Endothelial cell of umbilical vein (primary cell): ENCODE results near the gene PAK5. TPM values are rescaled to one million over a fixed set of nuclear protein-coding genes. Genes with fewer than 3 reads are reported as not detected.

Experiments
- BruUV-seq: library from RNA; stranded (reverse); fragments of 400-500 nt; replicated peaks from 2 replicates; lab custom pipeline; 2021; lab: Mats Ljungman, UMichigan
- CTCF ChIA-PET: fragments of 300-600, 350-600 bp; sonication (Branson Sonifier 250); formaldehyde crosslinking; loops from one replicate; lab custom pipeline; 2021; ENCODE audit warnings: antibody characterized with exemption, inconsistent platforms; lab: Charles Lee
- POLR2A ChIA-PET: fragments of 300-600, 350-600 bp; sonication (Branson Sonifier 250); formaldehyde crosslinking; loops from one replicate; lab custom pipeline; 2021; ENCODE audit warnings: antibody characterized with exemption, inconsistent platforms; lab: Charles Lee
- DNase-seq: peaks from one replicate; pipeline ENCODE4 v3.0.0-alpha.2; 2011; ENCODE audit warnings: low read depth, low spot score
- FAIRE-seq: peaks from 2 replicates; lab custom pipeline; 2011; peaks lifted over from hg19 to GRCh38; lab: Jason Lieb, UNC
- H2AFZ ChIP-seq: 2 replicates; pipeline ENCODE4 v1.6.0; 2012; ENCODE audit warnings: low read depth, low read length, control low read depth, inconsistent platforms
- H3K27ac ChIP-seq: 2 replicates; pipeline ENCODE4 v1.5.1; 2011; ENCODE audit warnings: low read depth, mild to moderate bottlenecking, control low read depth, low read length, moderate library complexity; ENCODE audit not compliant: insufficient read depth
- H3K27me3 ChIP-seq, 2 experiments: 2 replicates each; pipeline versions ENCODE4 v1.6.0 to v1.6.1; 2011; ENCODE audit warnings: low read length in 2 of 2, mixed read lengths in 1 of 2; ENCODE audit not compliant: control insufficient read depth in 2 of 2, insufficient read depth in 2 of 2
- H3K36me3 ChIP-seq, 2 experiments: 2 replicates in 1 of 2; 3 replicates in 1 of 2; pipeline ENCODE4 v1.5.1; 2011; ENCODE audit warnings: low read length in 2 of 2, mild to moderate bottlenecking in 1 of 2, moderate library complexity in 1 of 2; ENCODE audit not compliant: control insufficient read depth in 2 of 2, insufficient read depth in 2 of 2; ENCODE audit errors: extremely low read depth in 1 of 2
- H3K4me1 ChIP-seq: 3 replicates; pipeline ENCODE4 v1.5.1; 2011; ENCODE audit warnings: mild to moderate bottlenecking, low read length; ENCODE audit not compliant: control insufficient read depth, insufficient read depth; ENCODE audit errors: extremely low read depth
- H3K4me2 ChIP-seq: 2 replicates; pipeline ENCODE4 v1.6.1; 2011; ENCODE audit warnings: low read length, control low read depth, mixed read lengths; ENCODE audit not compliant: insufficient read depth
- H3K4me3 ChIP-seq, 3 experiments: fragments of 200-600 bp in 1 of 3; sonication (generic), shearing (Covaris generic) in 1 of 3; replicated peaks in 1 of 3; 2 replicates each; pipeline ENCODE4 v1.5.1; 2011 to 2016; ENCODE audit warnings: control low read depth in 3 of 3, low read length in 3 of 3, mild to moderate bottlenecking in 2 of 3, inconsistent platforms in 1 of 3, low read depth in 1 of 3, moderate library complexity in 1 of 3; ENCODE audit not compliant: insufficient read depth in 1 of 3
- H3K79me2 ChIP-seq: 2 replicates; pipeline ENCODE4 v1.6.0; 2012; ENCODE audit warnings: low read length, inconsistent platforms; ENCODE audit not compliant: control insufficient read depth, insufficient read depth
- H3K9ac ChIP-seq: replicated peaks from 2 replicates; pipeline ENCODE3; 2011; ENCODE audit warnings: low read length, control low read depth; ENCODE audit not compliant: insufficient read depth; ENCODE audit errors: extremely low read depth
- H3K9me1 ChIP-seq: replicated peaks from 3 replicates; pipeline ENCODE4 v1.6.0; 2011; ENCODE audit warnings: mild to moderate bottlenecking, low read length; ENCODE audit not compliant: control insufficient read depth, insufficient read depth; ENCODE audit errors: extremely low read depth
- H3K9me3 ChIP-seq: replicated peaks from 2 replicates; pipeline ENCODE4 v1.5.1; 2012; ENCODE audit warnings: low read length, inconsistent platforms; ENCODE audit not compliant: control insufficient read depth, insufficient read depth
- H4K20me1 ChIP-seq: replicated peaks from 2 replicates; pipeline ENCODE3; 2011; ENCODE audit warnings: mild to moderate bottlenecking, low read length; ENCODE audit not compliant: control insufficient read depth, insufficient read depth; ENCODE audit errors: extremely low read depth
- EZH2 ChIP-seq: IDR thresholded peaks from 2 replicates; pipeline ENCODE4 v1.6.1; 2012; ENCODE audit warnings: borderline replicate concordance, low read depth, mild to moderate bottlenecking, moderate library complexity, low read length, inconsistent platforms; ENCODE audit not compliant: severe bottlenecking
- FOS ChIP-seq: IDR thresholded peaks from 2 replicates; pipeline ENCODE4 v1.6.1; 2011; ENCODE audit warnings: mild to moderate bottlenecking, low read length, moderate library complexity, borderline replicate concordance; ENCODE audit not compliant: insufficient read depth
- GATA2 ChIP-seq: IDR thresholded peaks from 2 replicates; pipeline ENCODE4 v1.7.0; 2011; ENCODE audit warnings: low read depth, mild to moderate bottlenecking, moderate library complexity, mixed read lengths, low read length; ENCODE audit not compliant: insufficient read length, insufficient read depth
- JUN ChIP-seq: IDR thresholded peaks from 2 replicates; pipeline ENCODE4 v1.6.1; 2011; ENCODE audit warnings: borderline replicate concordance, low read depth; ENCODE audit not compliant: insufficient read length, insufficient read depth
- MYC ChIP-seq: IDR thresholded peaks from one replicate; pipeline ENCODE4 v1.6.1; 2011; ENCODE audit warnings: mild to moderate bottlenecking, low read depth, low read length
- POLR2A ChIP-seq: IDR thresholded peaks from 2 replicates; pipeline ENCODE4 v1.6.1; 2012; ENCODE audit warnings: low read depth, mild to moderate bottlenecking, control low read depth, low read length
- POLR2AphosphoS5 ChIP-seq: IDR thresholded peaks from 2 replicates; pipeline ENCODE4 v1.6.1; 2012; ENCODE audit warnings: low read depth, mild to moderate bottlenecking, control low read depth, low read length, moderate library complexity; ENCODE audit not compliant: insufficient read depth
- dilution Hi-C: fragments of 300-500 bp; cut with MboI; formaldehyde crosslinking; loops from one replicate; pipeline ENCODE4 v1.15.0; 2019; ENCODE audit warnings: low sequenced_read_pairs; ENCODE audit not compliant: extremely low pct_ligation_motif_present
- intact Hi-C: fragments of 100-400 bp; cut with micrococcal nuclease; formaldehyde crosslinking; loops from one replicate; pipeline ENCODE4 v1.10.0; 2022
- polyA plus RNA-seq, 4 experiments: library from polyadenylated mRNA; depleted of rRNA in 3 of 4; stranded (reverse) in 3 of 4; unstranded in 1 of 4; fragments of >200 nt; gene quantifications; 2 replicates each; pipeline versions ENCODE4 v1.2.1 to v1.2.3, GENCODE V29; 2011 to 2012; ENCODE audit warnings: missing spikeins in 1 of 4
- total RNA-seq: library from RNA; stranded (reverse); gene quantifications from 2 replicates; pipeline ENCODE4 v1.2.3, GENCODE V29; 2021
- TF ChIP-seq, protein P1 (sequence below), 2 donors: IDR thresholded peaks; 1 replicate in 1 of 2; 2 replicates in 1 of 2; pipeline ENCODE4 v1.5.1; 2011; ENCODE audit warnings: low read length in 2 of 2, mild to moderate bottlenecking in 2 of 2, moderate library complexity in 2 of 2, control low read depth in 1 of 2, inconsistent platforms in 1 of 2, low read depth in 1 of 2; ENCODE audit not compliant: insufficient read depth in 1 of 2; ENCODE audit errors: extremely low read depth in 1 of 2
- TF ChIP-seq, protein P2 (sequence below): IDR thresholded peaks from 2 replicates; pipeline ENCODE4 v1.6.1; 2011; ENCODE audit not compliant: insufficient read depth, insufficient read length

Gene PAK5
- total and polyA plus RNA-seq, 2 donors (not counting 3 experiments of a cell fraction or from before 2014, with no cell fraction given): not detected

DNA sequence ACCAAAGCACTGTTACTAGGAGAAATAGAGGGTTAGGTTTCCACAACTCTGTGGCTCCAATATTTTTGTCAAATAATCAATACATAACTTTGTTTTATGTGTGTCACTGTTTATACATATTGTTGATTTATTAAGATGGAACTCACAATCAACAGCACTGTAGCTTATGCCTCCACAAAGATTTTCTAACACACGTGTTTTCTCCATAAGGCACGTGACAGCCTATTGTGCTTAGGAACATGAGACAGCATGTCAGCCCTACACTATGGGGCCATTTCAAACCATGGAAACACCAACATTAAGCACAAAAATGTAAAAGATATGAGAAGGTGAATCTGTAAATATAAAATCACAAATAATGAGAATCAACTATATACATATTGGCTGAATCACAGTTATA lies 127.0 kb downstream of the PAK5 start:
- Histone ChIP-seq H3K27ac (no peak overlapping the region), H3K36me3 (no peaks in the 10 kb centered on the region), H3K4me1 (no peaks in the 10 kb centered on the region), H4K20me1 (no peaks in the 10 kb centered on the region), H3K79me2 (no peaks in the 10 kb centered on the region), H3K9me1 (no peaks in the 10 kb centered on the region), H3K4me3 (no peak overlapping the region), H3K4me2 (no peak overlapping the region), H3K9me3 (no peaks in the 10 kb centered on the region), H2AFZ (no peak overlapping the region), H3K27me3 (no peaks in the 10 kb centered on the region), H3K9ac (no peak overlapping the region)
- intact Hi-C loops (no loop called here), dilution Hi-C loops (no loop called here)
- ChIA-PET POLR2A (no interaction called here), CTCF (no interaction called here)
- FAIRE-seq (no peak), DNase-seq (no peak)
- BruUV-seq: no TSS peak
- TF ChIP-seq EZH2: no peak
- no peak for TF ChIP-seq POLR2AphosphoS5
- TF ChIP-seq POLR2A: no peak
- no peak for TF ChIP-seq MYC
- TF ChIP-seq, protein P1, sequence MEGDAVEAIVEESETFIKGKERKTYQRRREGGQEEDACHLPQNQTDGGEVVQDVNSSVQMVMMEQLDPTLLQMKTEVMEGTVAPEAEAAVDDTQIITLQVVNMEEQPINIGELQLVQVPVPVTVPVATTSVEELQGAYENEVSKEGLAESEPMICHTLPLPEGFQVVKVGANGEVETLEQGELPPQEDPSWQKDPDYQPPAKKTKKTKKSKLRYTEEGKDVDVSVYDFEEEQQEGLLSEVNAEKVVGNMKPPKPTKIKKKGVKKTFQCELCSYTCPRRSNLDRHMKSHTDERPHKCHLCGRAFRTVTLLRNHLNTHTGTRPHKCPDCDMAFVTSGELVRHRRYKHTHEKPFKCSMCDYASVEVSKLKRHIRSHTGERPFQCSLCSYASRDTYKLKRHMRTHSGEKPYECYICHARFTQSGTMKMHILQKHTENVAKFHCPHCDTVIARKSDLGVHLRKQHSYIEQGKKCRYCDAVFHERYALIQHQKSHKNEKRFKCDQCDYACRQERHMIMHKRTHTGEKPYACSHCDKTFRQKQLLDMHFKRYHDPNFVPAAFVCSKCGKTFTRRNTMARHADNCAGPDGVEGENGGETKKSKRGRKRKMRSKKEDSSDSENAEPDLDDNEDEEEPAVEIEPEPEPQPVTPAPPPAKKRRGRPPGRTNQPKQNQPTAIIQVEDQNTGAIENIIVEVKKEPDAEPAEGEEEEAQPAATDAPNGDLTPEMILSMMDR (IDR thresholded peaks at IDR 0.05; ENCODE audit: extremely low read depth in 1 of 2, insufficient read depth in 1 of 2, low read depth in 1 of 2, low read length in 2 of 2): no peak
- TF ChIP-seq, protein P2, sequence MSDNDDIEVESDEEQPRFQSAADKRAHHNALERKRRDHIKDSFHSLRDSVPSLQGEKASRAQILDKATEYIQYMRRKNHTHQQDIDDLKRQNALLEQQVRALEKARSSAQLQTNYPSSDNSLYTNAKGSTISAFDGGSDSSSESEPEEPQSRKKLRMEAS: no peak
- TF ChIP-seq GATA2: no peak
- no peak for TF ChIP-seq FOS
- TF ChIP-seq JUN: no peak
